TTC549 (cell line): Measurements from ENCODE around the gene XPO1.
"Not testable (repeated sequence)": the region's sequence is repeated elsewhere in the genome, so short reads cannot be mapped to it uniquely, and the experiment has no call there.

Source experiments
- FAIRE-seq: peaks from 2 replicates; lab custom pipeline; 2012; peaks lifted over from hg19 to GRCh38; lab: Jason Lieb, UNC

The XPO1 gene, protein sequence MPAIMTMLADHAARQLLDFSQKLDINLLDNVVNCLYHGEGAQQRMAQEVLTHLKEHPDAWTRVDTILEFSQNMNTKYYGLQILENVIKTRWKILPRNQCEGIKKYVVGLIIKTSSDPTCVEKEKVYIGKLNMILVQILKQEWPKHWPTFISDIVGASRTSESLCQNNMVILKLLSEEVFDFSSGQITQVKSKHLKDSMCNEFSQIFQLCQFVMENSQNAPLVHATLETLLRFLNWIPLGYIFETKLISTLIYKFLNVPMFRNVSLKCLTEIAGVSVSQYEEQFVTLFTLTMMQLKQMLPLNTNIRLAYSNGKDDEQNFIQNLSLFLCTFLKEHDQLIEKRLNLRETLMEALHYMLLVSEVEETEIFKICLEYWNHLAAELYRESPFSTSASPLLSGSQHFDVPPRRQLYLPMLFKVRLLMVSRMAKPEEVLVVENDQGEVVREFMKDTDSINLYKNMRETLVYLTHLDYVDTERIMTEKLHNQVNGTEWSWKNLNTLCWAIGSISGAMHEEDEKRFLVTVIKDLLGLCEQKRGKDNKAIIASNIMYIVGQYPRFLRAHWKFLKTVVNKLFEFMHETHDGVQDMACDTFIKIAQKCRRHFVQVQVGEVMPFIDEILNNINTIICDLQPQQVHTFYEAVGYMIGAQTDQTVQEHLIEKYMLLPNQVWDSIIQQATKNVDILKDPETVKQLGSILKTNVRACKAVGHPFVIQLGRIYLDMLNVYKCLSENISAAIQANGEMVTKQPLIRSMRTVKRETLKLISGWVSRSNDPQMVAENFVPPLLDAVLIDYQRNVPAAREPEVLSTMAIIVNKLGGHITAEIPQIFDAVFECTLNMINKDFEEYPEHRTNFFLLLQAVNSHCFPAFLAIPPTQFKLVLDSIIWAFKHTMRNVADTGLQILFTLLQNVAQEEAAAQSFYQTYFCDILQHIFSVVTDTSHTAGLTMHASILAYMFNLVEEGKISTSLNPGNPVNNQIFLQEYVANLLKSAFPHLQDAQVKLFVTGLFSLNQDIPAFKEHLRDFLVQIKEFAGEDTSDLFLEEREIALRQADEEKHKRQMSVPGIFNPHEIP (N-terminal part only)

DNA sequence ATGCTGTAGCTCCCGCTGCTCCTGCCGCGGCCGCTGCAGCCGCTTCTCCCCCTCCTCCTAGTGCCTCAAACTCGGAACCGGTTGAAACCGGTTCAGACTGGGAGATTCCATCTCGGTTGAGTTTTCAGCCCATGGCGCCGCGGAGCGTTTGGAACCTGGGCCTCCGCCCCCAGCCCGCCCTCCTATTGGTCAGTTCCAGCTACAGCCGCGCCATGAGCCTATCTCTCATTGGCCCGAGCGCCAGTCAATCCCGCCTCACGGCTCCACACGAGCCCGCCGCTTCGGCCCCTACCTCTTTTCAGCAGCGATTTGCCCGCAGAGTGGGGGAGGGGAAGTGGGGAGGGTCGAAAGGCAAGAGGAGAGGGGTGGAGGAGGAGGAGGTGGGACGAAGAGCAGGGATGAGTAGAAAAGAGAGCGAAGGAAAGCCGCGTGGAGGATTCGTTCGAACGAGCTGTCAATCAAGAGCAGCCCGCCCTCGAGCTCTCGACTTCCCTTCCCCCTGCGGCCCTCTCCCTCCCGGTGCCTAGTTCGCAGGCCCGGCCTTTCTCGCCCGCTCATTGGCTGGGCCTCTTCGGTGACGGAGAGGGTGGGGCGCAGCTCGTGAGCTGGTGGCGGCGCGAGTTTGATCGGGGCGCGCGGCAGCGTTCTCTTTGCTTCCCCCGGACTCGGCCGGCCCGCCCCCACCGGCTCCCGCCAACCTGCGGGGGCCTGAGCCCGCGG lies at the start of gene XPO1:
Gene XPO1 (minus strand): TSS at position 157 of the 720 bp plus-strand sequence. CDS start 4,459 bp downstream, outside the sequence.
- peak; percentile 96 for FAIRE-seq

DNA sequence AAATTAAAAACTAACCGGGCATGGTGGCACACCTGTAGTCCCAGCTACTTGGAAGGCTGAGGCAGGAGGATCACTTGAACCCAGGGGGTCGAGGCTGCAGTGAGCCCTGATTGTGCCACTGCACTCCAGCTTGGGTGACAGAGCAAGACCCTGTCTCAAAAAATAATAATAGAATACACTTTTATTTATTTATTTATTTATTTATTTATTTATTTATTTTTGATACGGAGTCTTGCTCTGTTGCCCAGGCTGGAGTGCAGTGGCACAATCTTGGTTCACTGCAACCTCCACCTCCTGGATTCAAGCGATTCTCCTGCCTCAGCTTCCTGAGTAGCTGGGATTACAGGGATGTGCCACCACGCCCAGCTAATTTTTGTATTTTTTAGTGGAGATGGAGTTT lies 48.8 kb upstream of the XPO1 start:
- not testable (repeated sequence) for FAIRE-seq

DNA sequence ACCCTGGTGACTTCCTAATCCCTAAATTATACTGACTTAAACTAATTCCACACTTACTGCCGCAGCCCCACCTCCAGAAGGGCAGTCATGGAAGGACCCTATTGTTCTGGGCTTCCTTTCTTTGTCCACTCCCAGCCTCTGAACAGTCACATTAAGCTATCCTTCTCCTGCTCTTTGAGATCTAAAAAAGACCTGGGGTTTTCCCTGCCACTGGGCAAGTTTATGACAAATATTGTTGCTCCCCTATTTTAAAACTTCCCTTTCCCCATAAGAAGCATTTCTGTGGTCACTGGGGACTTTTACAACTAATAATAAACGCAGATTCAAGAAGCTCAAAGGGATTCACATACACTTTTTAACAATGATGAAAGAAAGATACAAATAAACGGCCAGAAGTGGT lies 47.2 kb upstream of the XPO1 start:
- FAIRE-seq, result no peak

DNA sequence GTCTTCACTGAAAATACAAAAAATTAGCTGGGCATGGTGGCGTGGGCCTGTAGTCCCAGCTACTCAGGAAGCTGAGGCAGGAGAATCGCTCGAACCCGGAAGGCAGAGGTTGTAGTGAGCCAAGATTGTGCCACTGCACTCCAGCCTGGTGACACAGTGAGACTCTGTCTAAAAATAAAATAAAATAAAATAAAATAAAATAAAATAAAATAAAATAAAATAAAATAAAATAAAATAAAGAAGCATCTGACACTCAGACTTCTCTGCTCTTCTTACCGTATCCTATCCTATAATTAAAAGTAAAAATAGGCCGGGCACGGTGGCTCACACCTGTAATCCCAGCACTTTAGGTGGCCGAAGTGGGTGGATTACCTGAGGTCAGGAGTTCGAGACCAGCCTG lies 46.2 kb upstream of the XPO1 start:
- not testable (repeated sequence) for FAIRE-seq

DNA sequence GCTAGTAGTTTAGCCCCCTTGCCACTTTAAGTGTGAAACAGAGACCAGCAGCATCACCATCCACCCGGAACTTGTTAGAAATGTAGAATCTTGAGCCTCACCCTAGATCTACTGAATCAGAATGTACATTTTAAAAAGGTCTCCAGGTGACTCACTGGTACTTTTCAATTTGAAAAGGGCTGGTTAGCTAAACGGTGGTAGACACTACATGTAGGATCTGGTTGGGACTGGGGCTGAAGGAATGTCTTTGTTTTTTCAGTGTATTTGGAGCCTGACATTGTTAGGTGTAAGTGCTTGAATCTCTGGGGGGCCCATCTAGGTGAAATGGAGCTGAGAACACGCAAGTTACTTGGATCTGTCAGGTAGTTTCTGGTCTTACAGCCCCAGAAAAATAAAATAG lies 44.0 kb upstream of the XPO1 start:
- no peak for FAIRE-seq

DNA sequence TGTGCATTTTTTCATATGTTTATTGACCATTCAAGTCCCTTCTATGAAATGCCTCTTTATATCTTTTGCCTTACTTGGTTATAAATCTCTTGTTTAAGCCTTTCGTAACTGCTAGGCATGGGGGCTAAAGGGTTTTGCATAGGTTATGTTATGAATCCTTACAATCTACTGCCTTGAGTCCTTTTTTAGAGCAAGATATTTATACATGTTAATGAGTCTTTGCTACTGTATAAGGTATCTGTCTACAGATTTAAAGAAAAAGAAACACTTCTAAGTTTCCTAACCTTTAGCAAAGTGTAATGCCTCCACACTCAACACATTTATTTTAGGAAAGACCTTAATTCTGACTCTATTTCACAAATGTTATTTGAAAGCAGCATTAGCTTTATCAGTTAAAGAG lies 43.6 kb upstream of the XPO1 start:
- FAIRE-seq, result no peak

DNA sequence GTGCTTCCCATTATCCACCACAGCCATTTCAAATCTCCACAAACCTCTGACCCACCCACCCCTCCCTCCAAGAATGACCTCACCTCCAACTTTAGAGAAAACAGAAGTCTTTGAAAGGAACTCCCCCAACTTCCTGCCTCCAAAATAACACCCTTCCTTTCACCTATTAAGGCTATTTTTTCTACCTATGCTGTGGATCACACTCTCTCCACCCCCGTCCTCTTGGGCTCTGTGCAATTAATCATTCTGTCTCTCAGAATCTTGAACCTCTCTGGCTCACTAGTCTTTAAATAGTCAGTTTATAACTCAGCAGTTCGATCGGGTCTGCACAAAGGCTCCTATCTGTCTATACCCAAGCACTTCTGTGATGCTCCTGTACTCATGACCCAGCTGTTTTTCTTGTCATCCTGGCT lies 37.3 kb upstream of the XPO1 start:
- no peak for FAIRE-seq

DNA sequence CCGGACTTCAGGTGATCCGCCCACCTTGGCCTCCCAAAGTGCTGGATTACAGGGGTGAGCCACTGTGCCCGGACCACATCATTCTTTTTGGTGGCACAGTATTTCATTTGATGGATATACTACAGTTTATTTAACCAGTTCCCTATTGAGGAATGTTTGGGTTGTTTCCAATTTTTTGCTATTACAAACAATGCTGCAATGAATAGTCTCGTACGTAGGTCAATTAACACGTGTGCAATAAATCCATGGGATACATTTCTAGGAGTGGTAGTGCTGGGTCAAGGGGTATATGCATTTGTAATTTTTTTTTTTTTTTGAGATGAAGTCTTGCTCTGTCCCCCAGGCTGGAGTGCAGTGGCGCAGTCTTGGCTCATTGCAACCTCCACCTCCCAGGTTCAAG lies 28.4 kb upstream of the XPO1 start:
- no peak for FAIRE-seq

DNA sequence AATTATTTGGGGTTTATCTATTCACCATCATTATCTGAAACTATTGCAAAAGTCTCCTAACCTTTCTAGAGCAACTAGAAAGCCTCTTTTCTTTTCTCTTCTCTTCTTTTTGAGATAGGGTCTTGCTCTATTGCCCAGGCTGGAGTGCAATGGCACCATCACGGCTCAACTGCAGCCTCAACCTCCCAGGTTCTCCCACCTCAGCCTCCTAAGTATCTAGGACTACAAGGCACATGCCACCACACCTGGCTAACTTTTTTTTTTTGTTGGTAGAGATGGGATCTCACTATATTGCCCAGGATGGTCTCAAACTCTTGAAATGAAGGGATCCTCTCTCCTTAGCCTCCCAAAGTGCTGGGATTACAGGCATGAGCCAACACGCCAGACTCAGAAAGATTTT lies 24.5 kb upstream of the XPO1 start:
- FAIRE-seq, result no peak

DNA sequence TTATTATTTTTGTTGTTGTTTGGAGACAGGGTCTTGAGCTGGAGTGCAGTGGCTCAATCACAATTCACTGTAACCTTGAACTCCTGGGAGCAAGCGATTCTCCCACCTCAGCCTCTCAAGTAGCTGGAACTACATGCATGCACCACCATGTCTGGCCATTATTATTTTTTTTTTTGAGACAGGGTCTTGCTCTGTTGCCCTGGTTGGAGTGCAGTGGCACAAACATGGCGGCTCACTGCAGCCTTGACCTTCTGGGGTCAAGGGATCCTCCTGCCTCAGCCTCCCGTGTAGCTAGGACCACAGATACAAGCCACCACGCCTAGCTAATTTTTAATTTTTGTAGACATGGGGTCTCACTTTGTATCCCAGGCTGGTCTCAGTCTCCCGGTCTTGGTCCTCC lies 20.0 kb upstream of the XPO1 start:
- FAIRE-seq, result no peak

DNA sequence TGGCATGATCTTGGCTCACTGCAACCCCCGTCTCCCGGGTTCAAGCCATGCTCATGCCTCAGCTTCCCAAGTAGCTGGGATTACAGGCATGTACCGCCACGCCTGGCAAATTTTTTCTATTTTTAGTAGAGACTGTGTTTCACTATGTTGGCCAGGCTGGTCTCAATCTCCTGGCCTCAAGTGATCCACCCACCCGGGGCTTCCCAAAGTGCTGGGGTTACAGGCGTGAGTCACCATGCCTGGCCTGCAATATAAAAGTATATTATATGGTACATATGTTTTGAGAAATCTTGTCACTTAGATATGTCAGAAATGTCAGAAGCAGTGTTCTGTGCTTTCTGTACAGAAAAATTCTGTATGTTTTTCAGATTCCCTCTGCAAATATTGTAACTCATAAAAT lies 19.2 kb upstream of the XPO1 start:
- no peak for FAIRE-seq

DNA sequence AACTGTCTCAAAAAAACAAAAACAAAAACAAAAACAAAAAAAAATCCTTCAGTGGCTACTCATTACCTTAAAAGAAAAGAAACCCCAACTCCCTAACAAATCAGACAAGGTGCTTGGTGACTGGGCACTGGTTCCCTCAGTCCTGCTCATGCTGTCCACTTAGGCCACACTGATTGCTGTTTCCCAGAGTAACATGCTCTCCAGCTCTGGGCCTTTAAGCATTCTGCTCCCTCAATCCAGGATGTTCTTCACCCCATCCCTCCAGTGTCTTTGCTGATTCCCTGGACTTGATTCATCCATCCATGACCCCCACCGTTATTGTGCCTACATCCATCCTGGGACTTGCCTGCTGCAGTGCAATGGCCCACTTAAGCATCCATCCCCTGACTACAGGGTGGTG lies 16.4 kb upstream of the XPO1 start:
- FAIRE-seq, result no peak

DNA sequence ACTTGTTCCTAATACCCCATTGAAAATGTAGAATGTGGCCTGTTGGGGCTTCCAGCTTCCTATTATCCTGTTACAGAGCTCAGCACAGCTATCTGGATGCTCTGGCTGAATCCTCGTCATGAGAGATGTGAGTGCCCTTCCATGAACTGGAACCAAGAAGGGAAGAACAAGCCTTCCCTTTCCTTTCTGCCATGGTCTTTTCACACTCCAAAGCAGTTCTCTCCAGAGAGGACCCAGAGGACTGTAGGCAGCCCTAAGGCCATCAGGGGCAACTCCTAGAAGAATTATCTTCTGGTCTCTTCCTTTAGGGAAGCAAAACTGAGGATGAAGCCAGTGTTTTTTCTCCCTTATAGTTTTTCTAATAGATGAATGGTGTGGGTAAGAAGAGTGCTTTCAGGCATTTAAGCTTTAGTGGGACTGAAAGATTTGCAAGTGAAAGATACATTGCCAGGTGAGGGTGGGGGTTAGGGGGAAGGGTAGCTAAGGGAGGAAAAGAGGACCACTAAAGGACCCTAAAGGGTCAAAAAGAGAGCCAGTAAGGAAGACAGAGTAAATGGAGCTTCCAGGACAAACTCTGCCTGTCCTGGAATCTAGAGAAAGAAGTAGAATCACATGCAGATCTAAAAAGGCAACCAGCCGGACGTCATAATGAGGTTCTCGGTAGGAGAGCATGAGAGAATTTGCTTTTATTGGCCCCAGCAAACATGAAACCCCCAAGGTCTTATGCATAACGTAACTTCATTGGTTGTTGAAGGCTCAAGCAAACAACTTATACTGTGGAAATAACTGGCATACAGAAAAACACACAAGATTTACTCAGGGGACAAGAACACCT lies 12.4 kb upstream of the XPO1 start:
- no peak for FAIRE-seq

DNA sequence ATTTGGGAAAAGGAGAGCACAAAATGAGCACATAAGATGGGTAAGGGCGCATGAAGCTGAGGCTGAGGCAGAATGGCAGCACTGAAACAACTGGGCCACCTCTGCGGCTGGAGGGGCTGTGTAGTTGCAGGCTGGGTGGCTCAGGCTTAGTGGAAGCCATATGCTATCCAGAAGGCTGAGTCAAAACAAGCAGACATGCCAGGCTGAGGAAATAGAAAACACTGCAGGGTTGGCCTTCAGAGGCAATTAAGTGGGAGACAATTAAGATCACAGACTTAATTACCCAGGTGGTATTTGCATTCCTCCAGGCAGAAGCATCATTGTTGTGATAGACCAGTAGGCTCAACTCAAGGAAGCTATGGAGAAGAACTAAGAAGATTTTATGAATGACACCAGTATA lies 11.4 kb upstream of the XPO1 start:
- no peak for FAIRE-seq

DNA sequence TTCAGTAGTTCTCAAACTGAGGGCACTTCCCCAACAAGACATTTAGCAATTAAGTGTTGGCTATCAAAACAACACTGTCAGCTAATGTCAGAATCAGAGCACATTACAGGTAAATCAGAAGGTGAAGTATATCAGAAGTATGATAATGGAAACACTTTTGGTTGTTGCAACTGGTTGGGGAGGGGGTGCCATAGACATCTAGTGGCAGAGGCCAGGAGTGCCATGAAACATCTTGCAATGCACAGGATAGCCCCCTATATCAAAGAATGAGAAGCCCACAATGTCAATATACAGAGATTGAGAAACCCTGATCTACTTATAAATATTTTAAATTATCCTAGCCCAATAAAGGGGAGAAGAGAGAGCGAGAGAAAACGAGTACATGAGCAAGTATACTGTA lies 4.9 kb upstream of the XPO1 start:
- FAIRE-seq, result no peak

DNA sequence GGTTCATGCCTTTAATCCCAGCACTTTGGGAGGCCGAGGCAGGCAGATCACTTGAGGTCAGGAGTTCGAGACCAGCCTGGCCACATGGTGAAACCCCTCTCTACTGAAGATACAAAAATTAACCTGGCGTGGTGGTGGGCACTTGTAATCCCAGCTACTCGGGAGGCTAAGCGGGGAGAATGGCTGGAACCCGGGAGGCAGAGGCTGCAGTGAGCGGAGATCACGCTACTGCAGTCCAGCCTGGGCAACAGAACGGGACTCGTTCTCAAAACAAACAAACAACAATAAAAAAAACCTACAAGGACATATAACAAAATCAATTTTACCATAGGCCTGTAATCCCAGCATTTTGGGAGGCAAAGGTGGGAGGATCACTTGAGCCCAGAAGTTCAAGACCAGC lies 2.0 kb upstream of the XPO1 start:
- FAIRE-seq, result not testable (repeated sequence)

DNA sequence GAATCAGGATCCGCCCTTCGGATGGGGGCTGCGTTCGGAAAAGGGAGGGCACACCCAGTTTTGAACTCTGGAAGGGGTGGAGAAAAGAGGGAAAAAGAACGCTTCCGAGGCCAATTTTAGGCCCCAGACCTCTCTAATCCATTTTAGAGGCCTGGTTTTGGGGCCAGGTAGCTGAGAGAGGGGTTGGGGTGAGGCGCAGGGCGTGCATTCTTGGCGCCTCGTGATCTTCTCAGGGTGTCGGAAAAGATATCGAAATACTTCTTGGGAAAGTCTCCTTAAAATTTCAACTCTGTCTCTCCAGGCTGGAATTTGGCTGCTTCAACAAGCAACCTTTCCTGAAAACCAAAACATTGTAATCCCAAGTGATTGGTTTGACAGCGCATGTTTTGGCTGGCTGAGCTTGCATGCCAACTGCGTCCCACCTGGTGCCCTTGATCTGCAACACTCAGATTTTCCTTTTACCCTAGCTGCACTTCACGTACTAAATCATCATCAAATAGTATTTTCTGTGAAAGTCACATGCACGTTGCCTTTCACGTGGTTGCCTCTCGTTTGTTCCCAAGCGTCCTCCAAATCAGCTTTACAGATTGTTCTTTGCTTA lies 864 bp upstream of the XPO1 start:
- no peak for FAIRE-seq

DNA sequence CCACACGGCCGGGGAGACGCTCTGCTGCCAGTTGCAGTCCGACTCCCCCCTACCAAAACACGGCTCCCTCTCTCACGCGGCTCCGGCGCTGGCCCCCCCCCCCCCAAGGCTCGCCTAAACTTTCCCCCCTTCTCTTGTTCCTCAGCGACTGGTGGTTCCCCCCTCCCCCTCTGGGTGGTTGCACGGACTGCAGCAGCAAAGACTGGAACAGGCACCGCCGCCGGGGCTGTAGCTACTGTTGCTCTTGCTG lies 281 bp downstream of the XPO1 start:
- no peak for FAIRE-seq

DNA sequence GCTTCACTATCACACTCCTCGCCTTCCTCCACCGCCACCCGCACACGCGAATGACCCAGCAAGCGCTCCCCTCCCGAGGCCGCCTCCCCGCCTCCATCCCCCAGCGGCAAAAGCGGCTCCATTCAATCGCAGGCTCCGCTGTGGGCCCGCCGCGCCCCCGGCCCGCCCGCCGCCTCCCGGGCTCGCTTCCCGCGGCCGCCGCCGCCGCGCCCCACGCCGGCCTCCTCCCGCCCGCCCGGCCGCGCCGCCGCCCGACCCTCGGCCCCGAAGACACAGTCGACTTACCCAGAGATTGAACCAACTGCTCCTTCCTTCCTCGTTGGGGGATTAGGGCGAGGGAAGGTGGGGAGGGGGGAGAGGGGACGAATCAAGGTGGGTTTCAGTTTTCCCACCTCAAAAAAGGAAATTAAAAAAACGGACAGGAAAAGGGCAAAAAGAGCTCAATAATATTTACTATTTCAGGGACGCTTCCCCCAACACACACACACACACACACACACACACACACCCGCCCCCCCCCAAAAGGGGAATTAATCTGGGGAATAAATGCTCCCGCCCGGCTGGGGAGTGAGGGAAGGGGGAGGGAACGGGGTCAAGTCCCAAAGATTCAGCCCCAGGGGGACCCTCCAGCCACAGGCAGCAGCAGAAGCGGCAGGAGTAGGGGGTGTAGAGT lies 743 bp downstream of the XPO1 start:
- no peak for FAIRE-seq

DNA sequence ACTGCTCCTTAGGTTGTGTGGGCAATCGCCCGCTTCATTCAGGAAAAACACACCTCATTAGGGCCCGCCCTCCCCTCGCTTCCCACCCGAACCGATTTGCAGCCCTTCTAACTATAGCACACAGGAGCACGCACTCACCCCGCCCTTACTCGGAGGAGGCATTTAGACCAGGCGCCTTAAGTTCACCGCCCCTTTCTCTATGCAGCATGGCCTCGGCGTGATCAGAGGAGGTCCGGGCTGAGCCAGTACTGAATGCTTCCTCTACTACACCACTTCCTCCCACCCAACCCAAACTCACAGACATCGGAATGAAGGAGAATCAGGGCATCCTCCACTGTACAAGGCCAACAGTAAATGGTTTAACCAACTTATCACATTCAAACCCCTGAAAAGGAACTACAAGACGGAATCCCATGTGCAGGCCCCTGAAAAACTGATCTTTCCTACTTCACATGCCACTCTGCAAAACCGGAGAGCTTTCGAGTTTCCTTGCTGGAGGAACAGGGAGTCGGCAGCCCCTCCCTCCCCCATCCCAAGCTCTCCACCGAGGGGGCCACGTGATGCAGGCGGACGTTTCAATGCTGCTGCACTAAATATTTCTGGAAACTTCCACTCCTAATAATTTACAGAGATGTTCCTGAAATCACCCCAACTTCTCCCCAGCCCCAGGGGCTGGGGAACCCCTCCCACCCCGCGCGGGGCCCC lies 1.4 kb downstream of the XPO1 start:
- FAIRE-seq, result no peak
